SK-N-SH (cell line): ENCODE data around the gene PRSS56.

ENCODE experiments used
- CTCF ChIP-seq: fragments of 200-600 bp; sonication (generic); IDR thresholded peaks from 2 replicates; pipeline ENCODE4 v1.6.1; 2017; ENCODE audit warnings: antibody characterized with exemption, mild to moderate bottlenecking, moderate library complexity
- EP300 ChIP-seq, 2 experiments: IDR thresholded peaks; 2 replicates each; pipeline versions ENCODE4 v1.4.0 to v1.6.1; 2012; ENCODE audit warnings: borderline replicate concordance in 1 of 2, low read depth in 1 of 2, low read length in 1 of 2
- FOXJ3 ChIP-seq: sonication (generic); formaldehyde crosslinking; IDR thresholded peaks from 2 replicates; pipeline ENCODE4 v1.5.1; 2020; ENCODE audit warnings: mild to moderate bottlenecking, missing genetic modification reagents
- IRF3 ChIP-seq: fragments of 150-350 bp; IDR thresholded peaks from 2 replicates; pipeline ENCODE4 v1.6.1; 2016; ENCODE audit warnings: mild to moderate bottlenecking, low read depth, low read length
- MAX ChIP-seq: IDR thresholded peaks from 2 replicates; pipeline ENCODE4 v1.4.0; 2012; ENCODE audit warnings: low read depth
- NFIC ChIP-seq: IDR thresholded peaks from 2 replicates; pipeline ENCODE4 v1.4.0; 2012; ENCODE audit warnings: borderline replicate concordance
- RCOR1 ChIP-seq: fragments of 150-350 bp; IDR thresholded peaks from 2 replicates; pipeline ENCODE4 v1.6.1; 2017; ENCODE audit warnings: antibody characterized with exemption, low read length
- TEAD4 ChIP-seq: IDR thresholded peaks from 2 replicates; pipeline ENCODE4 v1.4.0; 2012; ENCODE audit warnings: mild to moderate bottlenecking, borderline replicate concordance; ENCODE audit not compliant: insufficient read depth
- USF2 ChIP-seq: fragments of 150-350 bp; IDR thresholded peaks from 2 replicates; pipeline ENCODE4 v1.6.1; 2017; ENCODE audit warnings: antibody characterized with exemption, low read length, low read depth, borderline replicate concordance
- ZBTB33 ChIP-seq: IDR thresholded peaks from 2 replicates; pipeline ENCODE4 v1.4.0; 2012; ENCODE audit warnings: low read depth, borderline replicate concordance

GRCh38 chr2:232521098-232521497 lies 910 bp downstream of the PRSS56 start:
- no peak for TF ChIP-seq FOXJ3
- TF ChIP-seq CTCF = no peak
- TF ChIP-seq TEAD4 = no peak
- no peak for TF ChIP-seq EP300 (IDR thresholded peaks at IDR 0.05; ENCODE audit: borderline replicate concordance in 1 of 2, low read depth in 1 of 2, low read length in 1 of 2)
- TF ChIP-seq RCOR1 = no peak
- no peak for TF ChIP-seq USF2
- TF ChIP-seq NFIC = no peak
- TF ChIP-seq IRF3 = no peak
- no peak for TF ChIP-seq ZBTB33
- no peak for TF ChIP-seq MAX
